K562 (cell line): ENCODE measurements around the gene PTGIS. TPM values are rescaled to one million over a fixed set of nuclear protein-coding genes. Genes with fewer than 3 reads are reported as not detected.
A peak's percentile ranks its signal among the peaks of the same experiment; 100 is the strongest.

ENCODE experiments used
- ATAC-seq: fragments of 200-7000 bp; cut with Tn5 transposase; 3 replicates; pipeline ENCODE4 v1.9.1; 2020; ENCODE audit warnings: moderate library complexity
- BruUV-seq: library from RNA; stranded (reverse); fragments of 400-500 nt; replicated peaks from 2 replicates; lab custom pipeline; 2021; lab: Mats Ljungman, UMichigan
- CTCF ChIA-PET: fragments of 300-600 bp; formaldehyde crosslinking; extraction: SDS; loops from one replicate; lab custom pipeline; 2021; ENCODE audit warnings: low intra/inter-chr PET ratio; lab: Yijun Ruan, JAX
- POLR2A ChIA-PET: fragments of 300-600, 350-650 bp; sonication (Branson Sonifier 250); formaldehyde crosslinking; extraction: SDS; loops from one replicate; lab custom pipeline; 2021; ENCODE audit warnings: antibody characterized with exemption, inconsistent platforms; lab: Yijun Ruan, JAX
- DNase-seq, 4 experiments: peaks; one replicate each; pipeline versions ENCODE4 v3.0.0 to v3.0.0-alpha.2; 2011 to 2018; ENCODE audit warnings: low spot score in 3 of 4, mixed read lengths in 3 of 4; ENCODE audit errors: extremely low read depth in 1 of 4
- FAIRE-seq: peaks from 2 replicates; lab custom pipeline; 2011; peaks lifted over from hg19 to GRCh38; lab: Jason Lieb, UNC
- H2AFZ ChIP-seq: 2 replicates; pipeline ENCODE4 v1.6.0; 2011; ENCODE audit warnings: low read depth, low read length, control low read depth, inconsistent platforms
- H3K27ac ChIP-seq: fragments of 200-600 bp; 3 replicates; pipeline ENCODE4 v1.8.0; 2011; ENCODE audit warnings: low read depth, mild to moderate bottlenecking, control low read depth, inconsistent platforms, low read length, moderate library complexity, mixed read lengths; ENCODE audit errors: extremely low read depth
- H3K27me3 ChIP-seq, 2 experiments: fragments of 300-600 bp in 1 of 2; 2 replicates in 1 of 2; 3 replicates in 1 of 2; pipeline versions ENCODE4 v1.6.0 to v1.8.0; 2011; ENCODE audit warnings: inconsistent platforms in 2 of 2, low read length in 2 of 2, mild to moderate bottlenecking in 1 of 2, mixed read lengths in 1 of 2, moderate library complexity in 1 of 2; ENCODE audit not compliant: control insufficient read depth in 2 of 2, insufficient read depth in 2 of 2
- H3K36me3 ChIP-seq: fragments of 300-600 bp; 3 replicates; pipeline ENCODE4 v1.8.0; 2011; ENCODE audit warnings: mild to moderate bottlenecking, low read length, inconsistent platforms; ENCODE audit not compliant: control insufficient read depth, insufficient read depth
- H3K4me1 ChIP-seq, 2 experiments: fragments of 200-600 bp in 1 of 2; replicated peaks in 1 of 2; 2 replicates in 1 of 2; 3 replicates in 1 of 2; pipeline versions ENCODE4 v1.5.1 to v1.8.0; 2011; ENCODE audit warnings: inconsistent platforms in 2 of 2, low read length in 2 of 2, mild to moderate bottlenecking in 1 of 2, mixed read lengths in 1 of 2, moderate library complexity in 1 of 2; ENCODE audit not compliant: control insufficient read depth in 2 of 2, insufficient read depth in 2 of 2
- H3K4me2 ChIP-seq: 2 replicates; pipeline ENCODE4 v1.6.1; 2011; ENCODE audit warnings: low read length, control low read depth, inconsistent platforms, mixed read lengths; ENCODE audit not compliant: insufficient read depth
- H3K4me3 ChIP-seq: fragments of 200-600 bp; sonication (generic), shearing (Covaris generic); 2 replicates; pipeline ENCODE4 v1.5.1; 2016; ENCODE audit warnings: control low read depth, inconsistent platforms
- H3K79me2 ChIP-seq: fragments of 200-600 bp; 3 replicates; pipeline ENCODE4 v1.8.0; 2011; ENCODE audit warnings: low read length, inconsistent platforms; ENCODE audit not compliant: control insufficient read depth, insufficient read depth
- H3K9ac ChIP-seq, 2 experiments: 2 replicates each; pipeline versions ENCODE4 v1.6.0 to v1.6.1; 2011; ENCODE audit warnings: low read depth in 2 of 2, low read length in 2 of 2, control low read depth in 1 of 2, inconsistent platforms in 1 of 2, mild to moderate bottlenecking in 1 of 2, mixed read lengths in 1 of 2; ENCODE audit not compliant: insufficient read depth in 1 of 2
- H3K9me1 ChIP-seq: one replicate; pipeline ENCODE4 v1.6.0; 2011; ENCODE audit warnings: inconsistent platforms, mild to moderate bottlenecking, low read length, moderate library complexity; ENCODE audit not compliant: control insufficient read depth, insufficient read depth
- H3K9me3 ChIP-seq: replicated peaks from 2 replicates; pipeline ENCODE4 v1.5.1; 2011; ENCODE audit warnings: low read depth, low read length, inconsistent platforms; ENCODE audit not compliant: control insufficient read depth, insufficient read depth
- H4K20me1 ChIP-seq: replicated peaks from 2 replicates; pipeline ENCODE4 v1.6.1; 2011; ENCODE audit warnings: low read length, inconsistent platforms, mixed read lengths; ENCODE audit not compliant: control insufficient read depth, insufficient read depth
- CEBPB ChIP-seq: fragments of 450-650 bp; IDR thresholded peaks from 2 replicates; pipeline ENCODE4 v1.6.1; 2016; ENCODE audit warnings: missing genetic modification characterization, missing compliant biosample characterization
- MBD2 ChIP-seq: sonication (generic); IDR thresholded peaks from 2 replicates; pipeline ENCODE4 v1.6.1; 2016; ENCODE audit warnings: low read depth, borderline replicate concordance
- PHB2 ChIP-seq: fragments of 450-650 bp; IDR thresholded peaks from 2 replicates; pipeline ENCODE4 v1.6.1; 2017; ENCODE audit warnings: low read depth
- PHF21A ChIP-seq: fragments of 450-650 bp; IDR thresholded peaks from 2 replicates; pipeline ENCODE4 v1.6.1; 2017; ENCODE audit warnings: low read depth, borderline replicate concordance
- POLR3A ChIP-seq: IDR thresholded peaks from 2 replicates; pipeline ENCODE4 v1.6.1; 2011; ENCODE audit warnings: borderline replicate concordance, mild to moderate bottlenecking, moderate library complexity; ENCODE audit not compliant: insufficient read length, insufficient read depth; ENCODE audit errors: extremely low read depth
- SIN3A ChIP-seq, 2 experiments: fragments of 150-350 bp in 1 of 2; IDR thresholded peaks; 2 replicates each; pipeline ENCODE4 v1.6.1; 2011 to 2016; ENCODE audit warnings: borderline replicate concordance in 2 of 2, low read depth in 2 of 2, low read length in 2 of 2, mild to moderate bottlenecking in 2 of 2, moderate library complexity in 2 of 2; ENCODE audit not compliant: control insufficient read depth in 1 of 2
- SMAD3 ChIP-seq: fragments of 450-650 bp; formaldehyde crosslinking; conservative IDR thresholded peaks from 2 replicates; pipeline ENCODE4 v1.4.0; 2020; ENCODE audit warnings: mild to moderate bottlenecking
- SNIP1 ChIP-seq: fragments of 450-650 bp; IDR thresholded peaks from 2 replicates; pipeline ENCODE4 v1.7.1; 2017; ENCODE audit warnings: low read depth, mild to moderate bottlenecking
- TEAD2 ChIP-seq: fragments of 450-650 bp; IDR thresholded peaks from 2 replicates; pipeline ENCODE4 v1.6.1; 2016; ENCODE audit warnings: missing genetic modification characterization, control low read depth, missing compliant biosample characterization
- ZBTB8A ChIP-seq: fragments of 450-650 bp; IDR thresholded peaks from 2 replicates; pipeline ENCODE4 v1.6.1; 2018; ENCODE audit warnings: mild to moderate bottlenecking, moderate library complexity; ENCODE audit not compliant: partially characterized antibody
- ZNF134 ChIP-seq: fragments of 250-450 bp; sonication (Bioruptor Pico); conservative IDR thresholded peaks from 2 replicates; pipeline ENCODE4 v1.4.0; 2020
- ZNF146 ChIP-seq: IDR thresholded peaks from one replicate; pipeline ENCODE4 v1.6.1; 2018; ENCODE audit warnings: missing compliant biosample characterization; ENCODE audit not compliant: unreplicated experiment
- ZNF695 ChIP-seq: fragments of 450-650 bp; formaldehyde crosslinking; IDR thresholded peaks from 2 replicates; pipeline ENCODE4 v1.4.0; 2020; ENCODE audit warnings: mild to moderate bottlenecking, moderate library complexity
- WGBS: fragments of 100-300 bp; shearing (Covaris generic); methylation state at CpG from one replicate; pipeline ENCODE4 v1.1.6; 2016; ENCODE audit warnings: low coverage, mixed read lengths; ENCODE audit not compliant: insufficient coverage; ENCODE audit errors: missing lambda C conversion rate; 5-methylcytosine and 5-hydroxymethylcytosine counted together
- in situ Hi-C: fragments of 300-500 bp; cut with MboI; formaldehyde crosslinking; loops from 4 replicates; pipeline ENCODE4 v1.15.0; 2018; ENCODE audit warnings: inconsistent platforms, mixed read lengths
- intact Hi-C: fragments of 100-400 bp; cut with micrococcal nuclease; formaldehyde crosslinking; loops from 2 replicates; pipeline ENCODE4 v1.14.2; 2022
- polyA plus RNA-seq, 8 experiments: library from polyadenylated mRNA; depleted of rRNA in 4 of 8; stranded (reverse) in 5 of 8; unstranded in 3 of 8; fragments of >200 nt; fragmentation: Nextera tagmentation in 2 of 8; fragmentation: Illumina TruSeq in 1 of 8; extraction: Ambion mirVana in 2 of 8; extraction: Trizol in 1 of 8; gene quantifications; 2 replicates each; pipeline versions ENCODE4 v1.2.1 to v1.2.3, GENCODE V29; 2011 to 2014; ENCODE audit warnings: inconsistent platforms in 1 of 8, missing spikeins in 1 of 8
- total RNA-seq, 7 experiments: library from RNA; depleted of rRNA in 6 of 7; stranded (reverse); fragments of >200 nt in 6 of 7; fragmentation: Illumina TruSeq in 2 of 7; extraction: Trizol in 2 of 7; gene quantifications; 2 replicates each; pipeline versions ENCODE4 v1.2.1 to v1.2.3, GENCODE V29; 2011 to 2021; ENCODE audit warnings: low replicate concordance in 1 of 7
- TF ChIP-seq, protein P1 (sequence below): fragments of 450-650 bp; conservative IDR thresholded peaks from 2 replicates; pipeline ENCODE4 v1.6.1; 2016; ENCODE audit warnings: missing genetic modification characterization, low read depth, mild to moderate bottlenecking, missing compliant biosample characterization, moderate library complexity
- TF ChIP-seq, protein P2 (sequence below): sonication (generic); formaldehyde crosslinking; IDR thresholded peaks from 2 replicates; pipeline ENCODE4 v1.8.1; 2022; ENCODE audit warnings: missing genetic modification reagents
- TF ChIP-seq, protein P3 (sequence below): fragments of 250-450 bp; sonication (Bioruptor Pico); IDR thresholded peaks from 2 replicates; pipeline ENCODE4 v1.8.0; 2021; ENCODE audit warnings: borderline replicate concordance, mild to moderate bottlenecking, moderate library complexity; ENCODE audit not compliant: poor library complexity, severe bottlenecking
- TF ChIP-seq, protein P4 (sequence below): fragments of 450-650 bp; IDR thresholded peaks from 2 replicates; pipeline ENCODE4 v1.6.1; 2014; ENCODE audit warnings: low read depth, mild to moderate bottlenecking, moderate library complexity, borderline replicate concordance

PTGIS gene
- total and polyA plus RNA-seq, 9 of the 15 experiments (the other 6 are each of a cell fraction or from before 2014, with no cell fraction given): not detected

DNA sequence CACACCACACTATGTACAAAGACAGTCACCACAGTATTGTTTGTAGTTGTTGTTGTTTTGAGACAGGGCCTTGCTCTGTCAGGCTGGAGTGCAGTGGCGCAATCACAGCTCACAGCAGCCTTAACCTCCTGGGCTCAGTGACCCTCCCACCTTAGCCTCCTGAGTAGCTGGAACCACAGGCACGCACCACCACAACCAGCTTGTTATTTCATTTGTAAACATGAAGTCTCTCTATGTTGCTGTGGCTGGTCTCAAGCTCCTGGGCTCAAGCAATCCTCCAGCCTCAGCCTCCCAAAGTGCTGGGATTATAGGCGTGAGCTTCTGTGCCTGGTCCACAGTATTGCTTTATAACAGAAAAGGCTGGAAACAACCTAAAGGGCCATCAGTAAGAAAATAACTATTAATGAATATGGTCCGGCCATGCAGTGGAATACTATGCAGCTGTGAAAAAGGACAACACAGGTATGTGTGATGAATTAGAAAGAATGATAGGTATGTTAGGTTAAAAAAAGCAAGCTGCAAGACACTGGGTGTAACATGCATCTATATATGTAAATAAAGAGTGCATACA is 30.0 kb upstream of the PTGIS start:
- intact Hi-C loops: no loop called here
- H3K9me3 ChIP-seq: no peaks in the 10 kb centered on the region
- ATAC-seq (no peak), DNase-seq (no peak), FAIRE-seq (no peak)
- WGBS: 21% methylated on average over 4 of the region's 4 CpGs
- BruUV-seq: no TSS peak
- no peak overlapping the region for H3K9ac ChIP-seq
- peaks cover 27 to 41% of the 10 kb centered on the region in 2 experiments; a peak in 4 of 5 replicates for H3K27me3 ChIP-seq
- in situ Hi-C loops: no loop called here
- no peak overlapping the region for H3K4me3 ChIP-seq
- H3K36me3 ChIP-seq: no peaks in the 10 kb centered on the region
- H3K4me1 ChIP-seq: 0 out of 5 replicates have a peak, but pooled peaks cover 0 to 3% of the 10 kb centered on the region in 2 experiments
- H2AFZ ChIP-seq: no peak overlapping the region
- no peak overlapping the region for H3K27ac ChIP-seq
- no peak overlapping the region for H3K4me2 ChIP-seq
- H3K79me2 ChIP-seq: no peaks in the 10 kb centered on the region
- peaks cover 4% of the 10 kb centered on the region; the same call in 1 of the 2 replicates for H4K20me1 ChIP-seq
- POLR2A ChIA-PET: interaction anchor here (0.8 to 1.1 kb wide), 2 partner anchors 11 to 56 kb away, joined by 4 to 5 read pairs; no protein-coding TSS in a partner anchor
- CTCF ChIA-PET: no interaction called here
- H3K9me1 ChIP-seq: no peaks in the 10 kb centered on the region
- no peak for TF ChIP-seq SIN3A (IDR thresholded peaks at IDR 0.05; ENCODE audit: borderline replicate concordance in 2 of 2, control insufficient read depth in 1 of 2, low read depth in 2 of 2, low read length in 2 of 2)
- TF ChIP-seq SMAD3 (CRISPR knock-in tag): no peak
- TF ChIP-seq TEAD2: no peak
- no peak for TF ChIP-seq POLR3A
- TF ChIP-seq, protein P1, sequence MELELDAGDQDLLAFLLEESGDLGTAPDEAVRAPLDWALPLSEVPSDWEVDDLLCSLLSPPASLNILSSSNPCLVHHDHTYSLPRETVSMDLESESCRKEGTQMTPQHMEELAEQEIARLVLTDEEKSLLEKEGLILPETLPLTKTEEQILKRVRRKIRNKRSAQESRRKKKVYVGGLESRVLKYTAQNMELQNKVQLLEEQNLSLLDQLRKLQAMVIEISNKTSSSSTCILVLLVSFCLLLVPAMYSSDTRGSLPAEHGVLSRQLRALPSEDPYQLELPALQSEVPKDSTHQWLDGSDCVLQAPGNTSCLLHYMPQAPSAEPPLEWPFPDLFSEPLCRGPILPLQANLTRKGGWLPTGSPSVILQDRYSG: no peak
- TF ChIP-seq ZNF146 (CRISPR knock-in tag): peak; percentile 98
- no peak for TF ChIP-seq SNIP1
- no peak for TF ChIP-seq ZNF134 (CRISPR knock-in tag)
- TF ChIP-seq, protein P2, sequence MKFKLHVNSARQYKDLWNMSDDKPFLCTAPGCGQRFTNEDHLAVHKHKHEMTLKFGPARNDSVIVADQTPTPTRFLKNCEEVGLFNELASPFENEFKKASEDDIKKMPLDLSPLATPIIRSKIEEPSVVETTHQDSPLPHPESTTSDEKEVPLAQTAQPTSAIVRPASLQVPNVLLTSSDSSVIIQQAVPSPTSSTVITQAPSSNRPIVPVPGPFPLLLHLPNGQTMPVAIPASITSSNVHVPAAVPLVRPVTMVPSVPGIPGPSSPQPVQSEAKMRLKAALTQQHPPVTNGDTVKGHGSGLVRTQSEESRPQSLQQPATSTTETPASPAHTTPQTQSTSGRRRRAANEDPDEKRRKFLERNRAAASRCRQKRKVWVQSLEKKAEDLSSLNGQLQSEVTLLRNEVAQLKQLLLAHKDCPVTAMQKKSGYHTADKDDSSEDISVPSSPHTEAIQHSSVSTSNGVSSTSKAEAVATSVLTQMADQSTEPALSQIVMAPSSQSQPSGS: no peak
- TF ChIP-seq PHF21A: no peak
- TF ChIP-seq, protein P3, sequence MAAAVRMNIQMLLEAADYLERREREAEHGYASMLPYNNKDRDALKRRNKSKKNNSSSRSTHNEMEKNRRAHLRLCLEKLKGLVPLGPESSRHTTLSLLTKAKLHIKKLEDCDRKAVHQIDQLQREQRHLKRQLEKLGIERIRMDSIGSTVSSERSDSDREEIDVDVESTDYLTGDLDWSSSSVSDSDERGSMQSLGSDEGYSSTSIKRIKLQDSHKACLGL (CRISPR knock-in tag): no peak
- TF ChIP-seq, protein P4, sequence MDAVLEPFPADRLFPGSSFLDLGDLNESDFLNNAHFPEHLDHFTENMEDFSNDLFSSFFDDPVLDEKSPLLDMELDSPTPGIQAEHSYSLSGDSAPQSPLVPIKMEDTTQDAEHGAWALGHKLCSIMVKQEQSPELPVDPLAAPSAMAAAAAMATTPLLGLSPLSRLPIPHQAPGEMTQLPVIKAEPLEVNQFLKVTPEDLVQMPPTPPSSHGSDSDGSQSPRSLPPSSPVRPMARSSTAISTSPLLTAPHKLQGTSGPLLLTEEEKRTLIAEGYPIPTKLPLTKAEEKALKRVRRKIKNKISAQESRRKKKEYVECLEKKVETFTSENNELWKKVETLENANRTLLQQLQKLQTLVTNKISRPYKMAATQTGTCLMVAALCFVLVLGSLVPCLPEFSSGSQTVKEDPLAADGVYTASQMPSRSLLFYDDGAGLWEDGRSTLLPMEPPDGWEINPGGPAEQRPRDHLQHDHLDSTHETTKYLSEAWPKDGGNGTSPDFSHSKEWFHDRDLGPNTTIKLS: no peak
- TF ChIP-seq ZBTB8A: no peak
- no peak for TF ChIP-seq ZNF695 (CRISPR knock-in tag)
- TF ChIP-seq MBD2: no peak
- peak; percentile 40; the same call in 1 of the 2 replicates for TF ChIP-seq CEBPB (tag)
- TF ChIP-seq PHB2: no peak
